AG08395 (cell line): ENCODE measurements around the gene CAGE1.
"Not testable (repeated sequence)": the region's sequence is repeated elsewhere in the genome, so short reads cannot be mapped to it uniquely, and the experiment has no call there.

Experiments
- DNase-seq: peaks from one replicate; pipeline ENCODE4 v3.0.0; 2012; ENCODE audit warnings: mixed read lengths, low spot score

Gene CAGE1

DNA sequence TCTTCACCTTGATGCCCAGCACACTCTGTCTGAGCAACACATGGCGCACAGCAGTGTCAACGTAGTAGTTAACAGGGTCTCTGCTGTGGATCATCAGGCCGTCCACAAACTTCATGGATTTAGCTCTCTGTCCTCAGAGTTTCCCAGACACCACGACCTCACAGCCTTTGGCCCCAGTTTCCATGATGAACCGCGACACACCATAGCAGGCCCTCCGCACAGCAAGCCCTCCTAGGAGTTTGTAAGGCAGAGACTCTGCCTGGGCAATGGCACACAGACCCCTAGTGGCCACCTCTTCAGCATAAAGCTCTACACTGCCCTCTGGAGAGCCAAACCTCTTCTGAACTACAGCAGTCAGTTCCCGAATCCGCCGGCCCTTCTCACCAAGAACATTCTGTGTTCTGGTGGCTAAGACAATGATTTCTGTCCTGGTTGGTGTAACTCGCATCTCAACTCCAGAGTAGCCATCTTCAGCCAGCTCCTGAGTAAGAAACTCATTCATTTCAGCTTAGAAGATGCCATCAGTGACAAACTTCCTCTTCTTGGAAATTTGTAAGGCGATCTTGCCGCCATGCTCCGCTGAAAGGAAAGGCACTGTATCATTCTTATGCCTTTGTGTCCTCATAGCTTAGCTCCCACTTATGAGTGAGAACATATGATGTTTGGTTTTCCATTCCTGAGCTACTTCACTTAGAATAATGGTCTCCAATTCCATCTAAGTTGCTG is 50.4 kb downstream of the CAGE1 start:
- DNase-seq: not testable (repeated sequence)

DNA sequence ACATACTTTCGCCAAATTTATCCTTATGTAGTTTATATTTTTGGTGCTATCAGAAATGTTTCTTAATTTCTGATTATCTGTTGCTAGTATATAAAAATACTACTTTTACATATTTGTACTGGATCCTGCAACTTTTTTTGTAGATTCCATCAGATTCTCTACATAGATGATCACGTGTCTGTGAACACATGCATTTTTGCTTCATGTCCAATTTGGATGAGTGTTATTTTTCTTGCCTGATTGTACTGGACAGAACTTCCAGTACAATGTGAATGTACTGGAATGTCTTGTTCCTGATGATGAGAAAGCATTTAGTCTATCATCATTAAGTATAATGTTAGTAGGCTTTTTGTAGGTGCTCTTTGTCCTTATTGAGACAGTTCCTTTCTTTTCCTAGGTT is 51.5 kb downstream of the CAGE1 start:
- no peak for DNase-seq

DNA sequence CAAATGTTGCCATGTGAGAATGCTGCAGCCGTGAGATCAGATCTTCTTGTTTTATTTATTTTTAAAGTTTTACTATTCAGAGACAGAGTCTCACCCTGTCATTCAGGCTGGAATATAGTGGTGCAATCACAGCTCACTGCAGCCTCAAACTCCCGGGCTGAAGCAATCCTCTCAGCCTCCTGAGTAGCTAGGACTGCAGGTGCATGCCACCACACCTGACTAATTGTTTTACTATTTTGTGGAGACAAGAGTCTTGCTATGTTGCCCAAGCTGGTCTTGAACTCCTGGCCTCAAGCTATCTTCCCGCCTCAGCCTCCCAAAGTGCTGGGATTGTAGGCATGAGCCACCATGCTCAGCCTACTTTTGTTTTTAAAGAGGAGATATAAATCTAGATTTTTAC is 54.0 kb downstream of the CAGE1 start:
- no peak for DNase-seq

DNA sequence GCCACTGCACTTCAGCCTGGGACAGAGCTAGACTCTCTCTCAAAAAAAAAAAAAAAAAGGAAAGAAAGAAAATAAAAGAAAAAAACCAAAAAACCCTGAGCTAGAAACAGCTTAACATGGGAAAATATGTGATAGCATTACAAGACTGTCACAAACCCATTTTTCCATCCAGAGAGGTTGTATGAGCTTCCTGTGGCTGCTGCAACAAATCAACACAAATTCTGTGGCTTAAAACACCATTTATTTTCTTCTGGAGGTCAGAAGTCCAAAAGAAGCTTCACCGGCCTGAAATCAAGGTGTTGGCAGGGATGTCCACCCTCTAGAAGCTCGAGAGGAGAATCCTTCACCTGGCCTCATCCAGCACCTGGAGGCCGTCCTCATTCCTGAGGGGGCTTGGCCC is 54.9 kb downstream of the CAGE1 start:
- no peak for DNase-seq

DNA sequence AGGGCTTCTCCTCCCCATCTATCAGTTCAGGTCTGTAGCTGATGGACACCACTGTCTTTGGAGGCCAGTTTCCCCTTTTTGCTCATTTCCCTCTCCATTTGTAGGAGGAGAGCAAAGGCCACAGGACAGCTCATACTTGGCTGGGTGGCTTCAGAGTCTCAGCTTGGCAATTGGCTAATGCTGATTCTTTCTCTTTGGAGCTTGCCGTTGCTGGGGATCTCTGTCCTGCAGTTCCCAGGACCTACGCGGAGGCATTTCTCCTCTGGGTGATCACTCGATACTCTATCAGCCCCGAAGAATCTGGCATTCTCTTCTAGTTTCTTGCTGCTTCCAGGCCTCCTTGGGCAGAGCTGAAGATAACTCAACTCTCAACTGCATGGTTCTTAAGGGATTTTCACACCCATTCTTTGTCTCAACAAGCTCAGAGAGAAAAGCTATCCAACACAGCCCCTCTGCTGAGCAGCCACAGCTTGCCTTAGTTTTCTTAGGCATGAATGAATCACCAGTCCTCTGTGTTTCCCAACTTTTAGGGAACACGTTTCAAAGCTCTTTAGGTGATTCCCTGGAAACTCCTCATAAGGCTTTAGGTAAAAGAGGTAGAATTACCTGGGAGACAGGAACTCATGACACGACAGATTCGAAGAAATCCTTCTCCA is 57.3 kb downstream of the CAGE1 start:
- DNase-seq: no peak

DNA sequence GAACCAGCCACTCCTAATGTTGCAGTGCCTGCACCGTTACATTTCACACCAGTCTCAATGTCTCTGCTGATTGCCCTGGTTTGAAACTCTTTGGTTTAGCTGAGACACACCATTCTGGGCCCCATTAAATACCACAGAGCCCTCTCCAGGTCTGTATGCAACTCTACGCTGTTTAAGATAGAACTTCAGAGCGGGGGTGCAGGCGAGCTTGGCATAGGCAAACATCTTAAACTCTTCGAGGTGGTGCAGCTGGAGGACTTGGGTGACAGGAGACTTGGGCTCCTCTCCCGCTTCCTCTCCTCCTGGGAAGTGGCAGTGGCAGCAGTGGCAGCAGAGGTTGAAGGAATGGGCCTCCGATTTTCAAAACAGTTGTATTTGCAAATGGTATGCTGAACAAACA is 58.1 kb downstream of the CAGE1 start:
- DNase-seq: no peak

DNA sequence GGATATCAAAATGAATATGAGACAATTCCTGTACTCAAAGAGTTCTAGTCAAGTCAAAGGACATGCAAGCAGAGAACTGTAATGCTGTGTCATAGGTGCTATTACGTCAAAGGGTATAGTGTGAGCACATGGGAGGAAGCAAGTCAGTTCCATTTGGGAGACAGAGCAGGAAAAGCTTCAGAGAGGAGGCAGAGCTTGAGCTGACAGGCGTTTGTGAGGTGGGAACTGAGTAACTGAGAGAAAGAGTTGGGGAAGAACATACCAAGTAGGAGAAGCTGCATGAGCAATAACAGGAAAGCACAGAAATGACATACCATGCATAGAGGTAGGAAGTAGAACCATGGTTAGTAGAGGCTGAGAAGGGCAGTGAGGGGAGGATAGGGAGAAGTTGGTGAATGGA is 61.3 kb downstream of the CAGE1 start:
- DNase-seq: no peak

DNA sequence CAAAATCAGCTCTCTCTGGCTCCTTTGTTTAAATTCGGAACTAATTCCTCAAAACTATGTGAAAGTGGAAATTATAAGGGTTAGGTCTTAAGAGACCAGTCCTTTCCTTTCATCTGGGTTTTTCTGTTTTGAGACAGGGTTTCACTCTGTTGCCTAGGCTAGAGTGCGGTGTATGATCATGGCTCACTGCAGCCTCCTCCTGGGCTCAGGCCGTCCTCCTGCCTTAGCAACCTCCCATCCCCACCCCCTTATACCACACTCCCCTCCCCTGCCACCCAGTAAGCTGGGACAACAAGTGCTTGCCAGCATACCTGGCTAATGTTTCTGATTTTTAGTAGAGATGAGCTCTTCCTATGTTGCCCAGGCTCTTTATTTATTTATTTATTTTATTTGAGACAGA is 63.8 kb downstream of the CAGE1 start:
- no peak for DNase-seq

DNA sequence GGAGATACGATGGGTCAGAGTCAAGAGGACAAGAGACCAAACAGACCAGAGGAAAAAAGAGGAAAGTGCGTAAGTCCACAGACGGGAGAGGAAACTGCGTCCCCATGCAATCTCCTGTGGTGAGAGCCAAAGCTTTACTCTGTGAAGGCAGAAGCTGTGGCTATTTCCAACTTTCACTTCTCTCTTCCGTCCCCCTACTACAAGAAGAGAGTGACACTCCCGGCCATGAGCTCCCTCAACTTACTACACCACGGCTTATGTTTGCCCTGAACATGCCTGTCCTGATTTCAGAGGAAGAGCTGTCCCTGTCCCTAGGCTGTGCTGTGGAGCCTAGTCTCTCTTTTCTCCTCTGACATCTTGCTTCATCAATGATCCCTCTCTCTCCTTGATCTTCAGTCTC is 65.0 kb downstream of the CAGE1 start:
- DNase-seq: no peak

DNA sequence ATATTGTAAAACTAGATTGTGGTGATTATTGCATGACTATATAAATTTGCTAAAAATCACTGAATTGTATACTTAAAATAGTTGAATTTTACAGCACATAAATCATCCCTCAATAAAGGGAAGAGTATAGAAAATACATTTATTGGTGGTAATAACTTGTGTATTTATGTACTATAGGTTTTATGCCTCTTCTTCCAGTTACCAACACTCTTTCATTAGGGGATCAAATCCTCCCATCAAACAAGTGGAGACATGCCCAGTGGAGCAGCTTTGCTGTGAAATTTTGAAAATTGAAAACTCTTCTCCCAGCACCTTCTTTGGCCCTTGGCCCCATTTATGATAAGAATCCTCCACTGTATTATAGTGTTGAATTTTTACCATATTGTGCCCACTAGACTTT is 66.5 kb downstream of the CAGE1 start:
- no peak for DNase-seq

DNA sequence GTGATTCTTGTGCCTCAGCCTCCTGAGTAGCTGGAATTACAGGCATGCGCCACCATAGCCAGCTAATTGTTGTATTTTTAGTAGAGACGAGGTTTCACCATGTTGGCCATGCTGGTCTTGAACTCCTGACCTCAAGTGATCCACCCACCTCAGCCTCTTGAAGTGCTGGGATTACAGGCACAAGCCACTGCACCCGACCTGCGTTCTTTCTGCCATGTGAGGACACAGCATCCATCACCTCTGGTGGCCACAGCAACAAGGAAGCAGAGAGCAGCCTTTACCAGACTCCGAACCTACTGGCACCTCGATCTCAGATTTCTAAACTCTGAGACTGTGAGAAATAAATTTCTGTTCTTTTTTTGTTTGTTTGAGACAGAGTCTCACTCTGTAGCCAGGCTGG is 67.7 kb downstream of the CAGE1 start:
- DNase-seq: not testable (repeated sequence)

DNA sequence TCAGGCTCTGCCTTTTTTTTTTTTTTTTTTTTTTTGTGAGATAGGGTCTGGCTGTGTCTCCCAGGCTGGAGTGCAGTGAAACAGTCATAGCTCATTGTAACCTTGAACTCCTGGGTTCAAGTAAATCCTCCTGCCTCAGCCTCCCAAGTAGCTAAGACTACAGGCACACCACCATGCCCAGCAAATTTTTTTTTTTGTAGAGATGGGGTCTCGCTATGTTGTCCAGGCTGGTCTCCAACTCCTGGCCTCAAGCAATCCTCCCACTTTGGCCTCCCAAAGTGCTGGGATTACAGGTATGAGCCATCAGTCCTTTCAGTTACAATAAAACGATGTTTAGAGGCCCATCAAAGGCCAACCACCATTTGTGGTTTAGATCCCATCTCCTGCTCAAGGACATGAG is 70.1 kb downstream of the CAGE1 start:
- not testable (repeated sequence) for DNase-seq

DNA sequence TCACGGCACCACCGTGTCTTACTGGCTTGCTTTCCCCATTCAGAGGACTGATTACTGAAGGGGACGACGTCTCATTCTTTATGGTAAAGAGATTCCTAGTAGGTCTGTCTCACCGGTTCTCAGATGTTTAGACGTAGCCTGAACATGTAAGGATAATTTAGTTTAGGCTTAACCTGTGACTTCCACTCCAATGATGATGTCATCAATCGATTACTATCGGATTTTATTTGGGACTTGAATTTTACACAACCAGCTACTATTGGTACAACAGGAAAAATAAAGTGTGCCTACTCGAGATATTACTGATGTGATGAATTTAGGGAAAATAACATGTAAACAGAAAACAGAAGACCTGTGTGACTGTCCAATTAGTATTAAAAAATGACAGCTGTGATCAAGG is 72.0 kb downstream of the CAGE1 start:
- DNase-seq: no peak

DNA sequence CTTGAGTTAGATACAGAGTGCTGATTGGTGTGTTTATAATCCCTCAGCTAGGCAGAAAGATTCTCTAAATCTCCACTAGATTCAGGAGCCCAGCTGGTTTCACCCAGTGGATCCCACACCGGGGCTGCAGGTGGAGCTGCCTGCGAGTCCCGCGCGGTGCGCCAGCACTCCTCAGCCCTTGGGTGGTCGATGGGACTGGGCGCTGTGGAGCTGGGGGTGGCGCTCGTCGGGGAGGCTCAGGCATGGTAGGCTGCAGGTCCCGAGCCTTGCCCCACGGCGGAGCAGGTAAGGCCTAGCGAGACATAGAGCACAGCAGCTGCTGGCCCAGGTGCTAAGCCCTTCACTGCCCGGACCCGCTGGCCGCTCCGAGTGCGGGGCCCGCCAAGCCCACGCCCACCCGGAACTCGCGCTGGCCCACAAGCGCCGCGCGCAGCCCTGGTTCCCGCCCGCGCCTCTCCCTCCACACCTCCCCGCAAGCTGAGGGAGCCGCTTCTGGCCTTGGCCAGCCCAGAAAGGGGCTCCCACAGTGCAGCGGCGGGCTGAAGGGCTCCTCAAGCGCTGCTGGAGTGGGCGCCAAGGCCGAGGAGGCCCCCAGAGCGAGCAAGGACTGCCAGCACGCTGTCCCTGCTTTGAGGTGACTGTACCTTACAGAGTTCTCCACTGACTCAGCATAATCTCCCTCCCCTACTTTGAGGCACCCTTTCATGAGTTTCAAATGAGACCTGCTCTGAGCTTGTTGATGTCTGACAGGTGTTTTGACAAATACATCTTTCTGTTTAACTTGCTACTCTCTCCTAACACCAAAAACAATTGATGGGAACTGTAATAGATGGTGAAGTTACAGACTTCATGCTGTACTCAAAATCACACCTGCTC is 72.6 kb downstream of the CAGE1 start:
- DNase-seq: no peak

DNA sequence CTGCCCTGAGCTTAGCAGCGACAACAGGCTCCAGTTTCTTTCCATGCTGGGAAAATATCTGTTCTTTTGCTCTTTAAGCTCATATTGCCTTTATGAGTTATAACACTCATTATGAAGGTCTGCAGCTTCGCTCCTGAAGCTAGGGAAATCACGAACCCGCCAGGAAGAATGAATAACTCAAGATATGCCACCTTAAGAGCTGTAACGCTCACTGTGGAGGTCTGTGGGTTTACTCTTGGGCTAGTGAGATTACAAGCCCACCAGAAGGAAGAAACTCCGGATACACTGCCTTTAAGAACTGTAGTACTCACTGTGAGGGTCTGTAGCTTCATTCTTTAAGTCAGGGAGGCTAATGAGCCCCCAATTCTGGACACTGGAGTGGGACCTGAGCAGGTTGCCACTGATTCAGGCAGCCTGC is 73.6 kb downstream of the CAGE1 start:
- no peak for DNase-seq

DNA sequence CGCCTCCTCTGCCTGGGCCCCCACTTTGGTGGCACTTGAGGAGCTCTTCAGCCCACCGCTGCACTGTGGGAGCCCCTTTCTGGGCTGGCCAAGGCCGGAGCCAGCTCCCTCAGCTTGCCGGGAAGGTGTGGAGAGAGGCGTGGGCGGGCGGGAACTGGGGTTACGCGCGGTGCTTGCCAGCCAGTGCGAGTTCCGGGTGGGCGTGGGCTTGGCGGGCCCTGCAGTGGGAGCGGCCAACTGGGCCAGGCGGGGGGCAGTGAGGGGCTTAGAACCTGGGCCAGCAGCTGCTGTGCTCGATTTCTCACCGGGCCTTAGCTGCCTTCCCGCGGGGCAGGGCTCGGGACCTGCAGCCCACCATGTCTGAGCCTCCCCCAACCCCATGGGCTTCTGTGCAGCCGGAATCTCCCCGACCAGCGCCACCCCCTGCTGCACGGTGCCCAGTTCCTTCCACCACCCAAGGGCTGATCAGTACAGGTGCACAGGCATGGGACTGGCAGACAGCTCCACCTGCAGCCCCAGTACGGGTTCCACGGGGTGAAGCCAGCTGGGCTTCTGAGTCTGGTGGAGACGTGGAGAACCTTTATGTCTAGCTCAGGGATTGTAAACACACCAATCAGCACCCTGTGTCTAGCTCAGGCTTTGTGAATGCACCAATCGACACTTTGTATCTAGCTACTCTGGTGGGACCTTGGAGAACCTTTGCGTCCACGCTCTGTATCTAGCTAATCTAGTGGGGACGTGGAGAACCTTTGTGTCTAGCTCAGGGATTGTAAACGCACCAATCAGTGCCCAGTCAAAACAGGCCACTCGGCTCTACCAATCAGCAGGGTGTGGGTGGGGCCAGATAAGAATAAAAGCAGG is 74.2 kb downstream of the CAGE1 start:
- not testable (repeated sequence) for DNase-seq

DNA sequence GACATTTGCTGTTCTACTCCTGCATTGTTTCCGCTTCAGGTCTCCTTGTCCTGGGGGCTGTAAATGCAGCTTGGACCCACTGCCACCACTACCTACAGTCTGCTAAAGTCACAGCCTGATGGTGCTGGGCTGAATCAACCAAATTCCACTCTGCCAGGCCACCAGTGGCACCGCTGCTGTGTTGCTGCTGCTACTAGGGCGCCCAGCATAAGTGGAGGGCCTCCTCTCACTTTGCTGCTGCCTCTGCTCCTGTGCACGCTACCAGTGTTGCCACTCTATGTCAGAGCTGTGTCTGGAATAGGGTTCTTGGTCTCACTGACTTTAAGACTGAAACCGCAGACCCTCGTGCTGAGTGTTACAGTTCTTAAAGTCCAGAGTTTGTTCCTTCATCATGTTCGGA is 75.1 kb downstream of the CAGE1 start:
- no peak for DNase-seq

DNA sequence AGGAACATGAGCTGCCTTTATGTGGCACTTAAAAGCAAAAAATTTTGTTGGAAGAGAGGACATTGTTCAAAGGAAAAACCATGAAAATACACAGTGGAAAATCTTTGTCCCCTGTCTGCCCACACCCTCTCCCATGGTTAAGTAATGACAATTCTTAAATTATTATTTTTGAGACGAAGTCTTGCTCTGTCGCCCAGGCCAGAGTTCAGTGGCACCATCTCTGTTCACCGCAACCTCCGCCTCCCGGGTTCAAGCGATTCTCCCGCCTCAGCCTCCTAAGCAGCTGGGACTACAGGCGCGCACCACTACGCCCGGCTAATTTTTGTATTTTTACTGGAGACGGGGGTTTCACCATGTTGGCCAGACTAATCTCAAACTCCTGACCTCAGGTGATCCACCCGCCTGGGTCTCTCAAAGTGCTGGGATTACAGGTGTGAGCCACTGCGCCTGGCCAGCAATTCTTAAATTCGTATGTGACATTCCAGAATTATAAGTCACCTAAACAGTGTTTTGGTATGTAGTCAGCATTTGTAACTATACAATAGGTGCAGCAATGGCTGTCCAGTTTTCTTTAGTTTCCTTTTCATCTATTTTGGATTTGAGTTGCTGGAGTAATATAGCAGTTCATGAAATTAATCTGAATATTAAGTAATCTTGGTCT is 75.9 kb downstream of the CAGE1 start:
- no peak for DNase-seq

DNA sequence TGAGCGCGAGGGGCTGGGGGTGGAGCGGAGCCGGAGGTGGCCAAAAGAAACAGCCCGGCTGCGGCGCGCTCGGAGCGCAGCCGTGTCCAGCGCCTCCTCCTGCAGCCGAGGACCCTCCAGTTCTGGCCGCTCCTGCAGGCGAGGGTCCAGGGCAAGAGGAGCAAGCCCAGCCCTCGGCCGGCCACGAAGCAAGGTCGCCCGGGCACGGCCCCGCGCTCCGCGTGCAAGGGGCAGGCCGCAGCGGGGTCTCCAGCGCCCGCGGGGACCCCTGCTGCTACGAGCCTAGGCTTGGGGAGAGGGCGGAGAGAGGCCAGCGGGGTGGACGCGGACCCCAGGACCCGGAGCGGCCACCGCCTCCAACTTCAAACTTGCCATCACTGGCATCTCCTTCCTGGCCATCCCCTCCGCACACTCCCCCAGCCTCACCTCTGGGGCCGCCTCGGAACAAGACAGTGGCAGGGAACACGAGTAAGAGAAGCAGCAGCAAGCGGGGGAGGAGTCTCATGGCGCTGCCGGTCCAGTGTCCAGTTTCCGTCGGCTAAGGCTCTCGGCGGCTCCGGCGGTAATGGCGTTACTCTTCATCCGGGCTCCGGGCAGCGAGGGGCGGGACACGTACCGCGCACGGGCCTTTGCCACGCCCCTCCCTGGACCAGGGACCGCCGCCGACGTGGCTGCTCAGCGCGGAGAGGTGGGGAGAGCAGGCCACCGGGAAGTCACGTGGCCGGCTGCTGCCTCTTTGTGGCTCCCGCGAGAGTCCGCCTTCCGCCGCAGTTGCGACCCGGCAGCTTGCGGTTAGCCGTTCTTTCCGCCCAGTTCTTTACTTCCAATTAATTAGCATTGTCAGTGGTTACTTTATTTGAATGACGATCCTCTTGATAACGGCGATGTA is 76.7 kb downstream of the CAGE1 start, which contains the start of gene SSR1:
SSR1 (minus strand) TSS at position 584 of the 889 bp plus-strand sequence; CDS start at position 505, 79 bp downstream.
- peak; percentile 99 for DNase-seq

DNA sequence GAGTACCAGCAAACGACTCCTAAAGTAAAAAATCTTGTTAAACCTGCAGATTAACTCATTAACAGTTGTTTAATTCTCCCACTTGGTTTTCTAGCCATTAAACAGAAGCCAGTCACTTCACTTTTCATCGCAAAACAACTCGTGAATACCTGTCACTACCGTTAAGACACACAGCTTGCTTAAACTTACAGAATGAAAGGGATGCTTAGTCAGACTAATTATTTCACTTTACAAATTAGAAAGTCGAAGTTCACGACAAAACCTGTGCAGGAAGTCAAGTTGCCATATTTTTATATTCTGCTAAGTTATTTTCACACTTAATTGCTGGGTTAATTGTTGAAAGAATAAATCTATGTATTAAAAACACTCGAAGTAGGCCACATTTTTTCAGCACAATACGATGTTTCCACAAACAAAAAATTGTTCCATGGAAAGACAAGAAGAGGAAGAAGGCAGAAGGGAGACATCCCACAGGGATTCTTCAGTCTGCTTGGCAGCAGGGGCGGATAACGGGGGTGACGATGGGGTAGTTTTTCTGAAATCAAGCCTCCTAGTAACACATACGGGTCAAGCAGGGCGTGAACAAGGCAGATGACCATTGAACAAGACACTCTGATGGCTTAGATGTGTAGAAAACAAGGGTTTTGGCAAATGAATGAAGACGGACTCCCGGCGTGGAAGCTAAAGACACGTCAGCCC is 77.5 kb downstream of the CAGE1 start:
- no peak for DNase-seq
